H1 (cell line): Measurements from ENCODE around the gene BCAS3. TPM values are rescaled to one million over a fixed set of nuclear protein-coding genes. Genes with fewer than 3 reads are reported as not detected.

Source experiments
- CTCF ChIA-PET: fragments of 300-600 bp; sonication (Branson Sonifier 250); formaldehyde crosslinking; loops from one replicate; lab custom pipeline; 2021; ENCODE audit not compliant: partially characterized antibody; lab: Charles Lee
- POLR2A ChIA-PET: fragments of 300-600 bp; sonication (Branson Sonifier 250); formaldehyde crosslinking; loops from one replicate; lab custom pipeline; 2021; ENCODE audit warnings: inconsistent platforms; ENCODE audit not compliant: partially characterized antibody; lab: Charles Lee
- DNase-seq, 2 experiments: peaks; one replicate each; pipeline versions ENCODE4 v3.0.0 to v3.0.0-alpha.2; 2010 to 2022; ENCODE audit warnings: low spot score in 2 of 2, low read depth in 1 of 2, mixed read lengths in 1 of 2
- FAIRE-seq: peaks from 2 replicates; lab custom pipeline; 2011; peaks lifted over from hg19 to GRCh38; lab: Jason Lieb, UNC
- H2AFZ ChIP-seq: 2 replicates; pipeline ENCODE4 v1.8.1; 2012; ENCODE audit warnings: low read length, inconsistent platforms
- H2AK5ac ChIP-seq: 2 replicates; pipeline ENCODE4 v1.6.1; 2013; ENCODE audit warnings: low read depth, low read length
- H2BK120ac ChIP-seq: replicated peaks from 2 replicates; pipeline ENCODE3; 2013; ENCODE audit warnings: low read depth, low read length, inconsistent platforms
- H2BK12ac ChIP-seq: 2 replicates; pipeline ENCODE4 v1.6.1; 2013; ENCODE audit warnings: low read depth, low read length
- H2BK15ac ChIP-seq: 2 replicates; pipeline ENCODE4 v1.6.1; 2013; ENCODE audit warnings: low read length
- H2BK20ac ChIP-seq: 2 replicates; pipeline ENCODE4 v1.6.1; 2013; ENCODE audit warnings: low read length
- H2BK5ac ChIP-seq: 2 replicates; pipeline ENCODE4 v1.6.1; 2013; ENCODE audit warnings: low read depth, low read length
- H3K14ac ChIP-seq: 2 replicates; pipeline ENCODE4 v1.6.1; 2013; ENCODE audit warnings: inconsistent platforms; ENCODE audit not compliant: insufficient read length
- H3K18ac ChIP-seq: 2 replicates; pipeline ENCODE4 v1.6.1; 2013; ENCODE audit warnings: low read length; ENCODE audit errors: extremely low read depth
- H3K23ac ChIP-seq: 2 replicates; pipeline ENCODE4 v1.6.1; 2013; ENCODE audit warnings: inconsistent platforms; ENCODE audit not compliant: insufficient read length
- H3K23me2 ChIP-seq: 2 replicates; pipeline ENCODE4 v1.6.1; 2013; ENCODE audit warnings: low read depth, low read length
- H3K27ac ChIP-seq: 2 replicates; pipeline ENCODE4 v1.6.1; 2011; ENCODE audit warnings: low read depth, low read length, inconsistent platforms
- H3K27me3 ChIP-seq, 4 experiments: replicated peaks in 1 of 4; 1 replicate in 1 of 4; 2 replicates in 3 of 4; pipeline versions ENCODE4 v1.6.1 to v1.8.1; 2011 to 2013; ENCODE audit warnings: low read length in 3 of 4, mild to moderate bottlenecking in 3 of 4, inconsistent platforms in 2 of 4, mixed read lengths in 2 of 4, moderate library complexity in 1 of 4; ENCODE audit not compliant: control insufficient read depth in 3 of 4, insufficient read depth in 3 of 4; ENCODE audit errors: extremely low read depth in 1 of 4
- H3K36me3 ChIP-seq, 4 experiments: 2 replicates each; pipeline versions ENCODE4 v1.6.1 to v1.8.1; 2011 to 2013; ENCODE audit warnings: mild to moderate bottlenecking in 4 of 4, low read length in 3 of 4, moderate library complexity in 2 of 4, control low read depth in 1 of 4, inconsistent platforms in 1 of 4; ENCODE audit not compliant: insufficient read depth in 4 of 4, control insufficient read depth in 2 of 4
- H3K4ac ChIP-seq: replicated peaks from 2 replicates; pipeline ENCODE3; 2013; ENCODE audit warnings: low read length, low read depth, mixed read lengths, inconsistent platforms; ENCODE audit not compliant: insufficient read length
- H3K4me1 ChIP-seq, 4 experiments: replicated peaks in 1 of 4; 1 replicate in 1 of 4; 2 replicates in 3 of 4; pipeline versions ENCODE4 v1.6.1 to v1.8.1; 2011 to 2013; ENCODE audit warnings: low read length in 3 of 4, inconsistent platforms in 2 of 4, mixed read lengths in 1 of 4; ENCODE audit not compliant: insufficient read depth in 4 of 4, control insufficient read depth in 3 of 4
- H3K4me2 ChIP-seq, 2 experiments: 2 replicates each; pipeline versions ENCODE4 v1.6.1 to v1.8.1; 2011 to 2013; ENCODE audit warnings: low read depth in 2 of 2, low read length in 2 of 2, control low read depth in 1 of 2, inconsistent platforms in 1 of 2, mild to moderate bottlenecking in 1 of 2; ENCODE audit not compliant: insufficient read depth in 1 of 2
- H3K4me3 ChIP-seq, 4 experiments: fragments of 200-600, 300-600 bp in 1 of 4; sonication (generic), shearing (Covaris generic), sonication (Bioruptor Twin) in 1 of 4; 2 replicates each; pipeline versions ENCODE4 v1.5.1 to v1.8.1; 2011 to 2016; ENCODE audit warnings: low read length in 4 of 4, low read depth in 3 of 4, control low read depth in 2 of 4, inconsistent platforms in 2 of 4, mild to moderate bottlenecking in 2 of 4, mixed read lengths in 1 of 4, moderate library complexity in 1 of 4; ENCODE audit not compliant: insufficient read depth in 2 of 4; ENCODE audit errors: extremely low read depth in 1 of 4
- H3K56ac ChIP-seq: replicated peaks from 2 replicates; pipeline ENCODE3; 2013; ENCODE audit warnings: low read depth, mild to moderate bottlenecking, mixed read lengths, low read length, inconsistent platforms; ENCODE audit not compliant: insufficient read length
- H3K79me1 ChIP-seq: 2 replicates; pipeline ENCODE4 v1.6.1; 2013; ENCODE audit warnings: low read depth, low read length, control low read depth
- H3K79me2 ChIP-seq, 2 experiments: 2 replicates each; pipeline versions ENCODE4 v1.6.1 to v1.8.1; 2012 to 2013; ENCODE audit warnings: low read length in 2 of 2, mild to moderate bottlenecking in 2 of 2, inconsistent platforms in 1 of 2; ENCODE audit not compliant: insufficient read depth in 2 of 2, control insufficient read depth in 1 of 2
- H3K9ac ChIP-seq, 4 experiments: replicated peaks in 1 of 4; 1 replicate in 1 of 4; 2 replicates in 3 of 4; pipeline versions ENCODE4 v1.6.1 to v1.8.1; 2011 to 2013; ENCODE audit warnings: low read depth in 3 of 4, low read length in 3 of 4, control low read depth in 2 of 4, mild to moderate bottlenecking in 2 of 4, moderate library complexity in 2 of 4, inconsistent platforms in 1 of 4; ENCODE audit errors: extremely low read depth in 1 of 4
- H3K9me3 ChIP-seq, 2 experiments: 2 replicates each; pipeline versions ENCODE4 v1.6.1 to v1.8.1; 2012 to 2013; ENCODE audit warnings: mild to moderate bottlenecking in 2 of 2, moderate library complexity in 2 of 2, control low read depth in 1 of 2, inconsistent platforms in 1 of 2, low read depth in 1 of 2, low read length in 1 of 2, mixed read lengths in 1 of 2; ENCODE audit not compliant: insufficient read depth in 2 of 2
- H4K20me1 ChIP-seq, 2 experiments: replicated peaks in 1 of 2; 2 replicates each; pipeline versions ENCODE3 to v1.8.1; 2011 to 2013; ENCODE audit warnings: inconsistent platforms in 2 of 2, low read length in 2 of 2, mild to moderate bottlenecking in 1 of 2; ENCODE audit not compliant: insufficient read depth in 2 of 2, control insufficient read depth in 1 of 2
- H4K5ac ChIP-seq: 2 replicates; pipeline ENCODE4 v1.6.1; 2013; ENCODE audit warnings: low read length, low read depth, mixed read lengths, inconsistent platforms; ENCODE audit not compliant: insufficient read length
- H4K8ac ChIP-seq: 2 replicates; pipeline ENCODE4 v1.8.0; 2013; ENCODE audit warnings: mild to moderate bottlenecking, moderate library complexity, low read length, inconsistent platforms; ENCODE audit not compliant: insufficient read depth; ENCODE audit errors: extremely low read depth
- H4K91ac ChIP-seq: replicated peaks from 2 replicates; pipeline ENCODE3; 2013; ENCODE audit warnings: low read length, mixed read lengths, inconsistent platforms; ENCODE audit not compliant: insufficient read length
- ATF2 ChIP-seq: IDR thresholded peaks from 2 replicates; pipeline ENCODE4 v1.6.1; 2012; ENCODE audit warnings: low read length, inconsistent platforms
- ATF3 ChIP-seq: IDR thresholded peaks from 2 replicates; pipeline ENCODE4 v1.6.1; 2011; ENCODE audit warnings: low read depth, mild to moderate bottlenecking, low read length; ENCODE audit not compliant: insufficient read depth
- CEBPB ChIP-seq: IDR thresholded peaks from 2 replicates; pipeline ENCODE4 v1.6.1; 2012; ENCODE audit warnings: low read depth, low read length
- EGR1 ChIP-seq: IDR thresholded peaks from 2 replicates; pipeline ENCODE4 v1.6.1; 2011; ENCODE audit warnings: low read depth, low read length, borderline replicate concordance
- EZH2 ChIP-seq: fragments of 200-600 bp; sonication (generic); IDR thresholded peaks from 2 replicates; pipeline ENCODE4 v1.7.1; 2012; ENCODE audit warnings: low read depth, mild to moderate bottlenecking, moderate library complexity, low read length, inconsistent platforms; ENCODE audit not compliant: severe bottlenecking
- GTF2F1 ChIP-seq: IDR thresholded peaks from 2 replicates; pipeline ENCODE4 v1.6.1; 2012; ENCODE audit warnings: low read depth, low read length, improper control_type of control experiment, borderline replicate concordance
- MAFK ChIP-seq: IDR thresholded peaks from 2 replicates; pipeline ENCODE4 v1.6.1; 2012; ENCODE audit warnings: low read depth, mild to moderate bottlenecking, improper control_type of control experiment, low read length
- PHF8 ChIP-seq: fragments of 200-600 bp; sonication (generic); conservative IDR thresholded peaks from 2 replicates; pipeline ENCODE4 v1.7.1; 2012; ENCODE audit warnings: low read depth, mild to moderate bottlenecking, inconsistent platforms, low read length, moderate library complexity
- SIRT6 ChIP-seq: IDR thresholded peaks from one replicate; pipeline ENCODE4 v1.7.1; 2012; ENCODE audit warnings: low read length, inconsistent platforms
- SIX5 ChIP-seq: IDR thresholded peaks from 2 replicates; pipeline ENCODE4 v1.6.1; 2011; ENCODE audit warnings: mild to moderate bottlenecking, low read depth, low read length
- SP4 ChIP-seq: IDR thresholded peaks from 2 replicates; pipeline ENCODE4 v1.6.1; 2012; ENCODE audit warnings: low read length, inconsistent platforms
- SRF ChIP-seq: IDR thresholded peaks from 2 replicates; pipeline ENCODE4 v1.6.1; 2011; ENCODE audit warnings: mild to moderate bottlenecking, low read depth, low read length, moderate library complexity
- TBP ChIP-seq: IDR thresholded peaks from 2 replicates; pipeline ENCODE4 v1.6.1; 2011; ENCODE audit warnings: low read depth, low read length, improper control_type of control experiment
- WGBS, 2 experiments: shearing (Covaris generic) in 1 of 2; methylation state at CpG; one replicate each; pipeline versions ENCODE4 v1.1.6 to v1.1.7; 2013 to 2015; ENCODE audit warnings: low lambda C conversion rate in 2 of 2, mixed read lengths in 2 of 2, inconsistent platforms in 1 of 2, low coverage in 1 of 2, missing lambda C conversion rate in 1 of 2; ENCODE audit not compliant: insufficient replicate concordance in 2 of 2, insufficient coverage in 1 of 2, insufficient read length in 1 of 2; ENCODE audit errors: extremely low coverage in 1 of 2, missing lambda C conversion rate in 1 of 2; 5-methylcytosine and 5-hydroxymethylcytosine counted together
- polyA plus RNA-seq, 7 experiments: library from polyadenylated mRNA; depleted of rRNA in 3 of 7; stranded (reverse) in 5 of 7; unstranded in 2 of 7; fragments of >200 nt in 5 of 7; fragments of 200-250 nt in 2 of 7; gene quantifications; 1 replicate in 5 of 7; 2 replicates in 1 of 7; 4 replicates in 1 of 7; pipeline versions ENCODE4 v1.2.1 to v1.2.3, GENCODE V29; 2011 to 2013; ENCODE audit warnings: missing spikeins in 2 of 7, mixed read lengths in 2 of 7
- total RNA-seq: library from RNA; stranded (reverse); fragmentation: NEBNext Ultra II Directional; extraction: Animal tissue kit (Norgen Biotek cat#: 25700); gene quantifications from 2 replicates; pipeline ENCODE4 v1.2.1, GENCODE V29; 2021

BCAS3 gene
- total and polyA plus RNA-seq, 2 of the 8 experiments (the other 6 are each of a cell fraction or from before 2014, with no cell fraction given), result 9.9 to 13.3 TPM

GRCh38 chr17:61247439-61247838, 569.8 kb downstream of the BCAS3 start:
- Histone ChIP-seq H2BK5ac (peak overlapping the region; percentile 2; the same call in 1 of the 2 replicates), H3K4me1 (peaks cover 3 to 6% (median 4%) of the 10 kb centered on the region in 4 experiments; a peak in 4 of 7 replicates), H3K4me2 (no peak overlapping the region), H2AK5ac (no peak overlapping the region), H3K27ac (no peak overlapping the region), H4K91ac (no peak overlapping the region), H3K79me2 (no peaks in the 10 kb centered on the region), H3K4ac (no peak overlapping the region), H2BK15ac (no peak overlapping the region), H4K8ac (no peak overlapping the region), H3K36me3 (no peaks in the 10 kb centered on the region), H4K20me1 (no peaks in the 10 kb centered on the region), H3K14ac (no peak overlapping the region), H2BK12ac (no peak overlapping the region), H3K27me3 (no peaks in the 10 kb centered on the region), H3K23ac (no peak overlapping the region), H4K5ac (no peak overlapping the region), H3K79me1 (no peaks in the 10 kb centered on the region), H2BK120ac (no peak overlapping the region), H3K18ac (no peak overlapping the region), H2BK20ac (peak overlapping the region; percentile 7; the same call in 1 of the 2 replicates), H2AFZ (no peak overlapping the region), H3K9me3 (no peaks in the 10 kb centered on the region), H3K9ac (no peak overlapping the region), H3K4me3 (no peak overlapping the region), H3K23me2 (no peaks in the 10 kb centered on the region), H3K56ac (no peak overlapping the region)
- ChIA-PET CTCF (no interaction called here), POLR2A (no interaction called here)
- 91% methylated on average over 3 of the region's 3 CpGs; no CpG with 5 or more reads in 1 of the 2 experiments for WGBS, 2 experiments
- FAIRE-seq (no peak), DNase-seq (no peak)
- TF ChIP-seq EGR1, result no peak
- TF ChIP-seq SP4, result no peak
- TF ChIP-seq MAFK, result no peak
- no peak for TF ChIP-seq PHF8
- TF ChIP-seq SRF, result no peak
- no peak for TF ChIP-seq ATF3
- TF ChIP-seq EZH2, result no peak
- no peak for TF ChIP-seq GTF2F1
- TF ChIP-seq CEBPB, result no peak
- no peak for TF ChIP-seq SIX5
- TF ChIP-seq SIRT6, result no peak
- no peak for TF ChIP-seq ATF2
- TF ChIP-seq TBP, result no peak
